Rectal smooth muscle tissue (tissue), 1 donor: Measurements from ENCODE around the gene TUBA8.
A peak's percentile ranks its signal among the peaks of the same experiment; 100 is the strongest.
"Not testable (repeated sequence)": the region's sequence is repeated elsewhere in the genome, so short reads cannot be mapped to it uniquely, and the experiment has no call there.

Experiments used
- H3K27ac ChIP-seq: one replicate; pipeline ENCODE4 v1.7.0; 2013; ENCODE audit warnings: low read depth, low read length, inconsistent platforms
- H3K27me3 ChIP-seq: one replicate; pipeline ENCODE4 v1.7.0; 2013; ENCODE audit warnings: low read length; ENCODE audit not compliant: control insufficient read depth, insufficient read depth
- H3K36me3 ChIP-seq: one replicate; pipeline ENCODE4 v1.7.0; 2013; ENCODE audit warnings: low read length; ENCODE audit not compliant: control insufficient read depth, insufficient read depth
- H3K4me1 ChIP-seq: one replicate; pipeline ENCODE4 v1.7.0; 2013; ENCODE audit warnings: low read length; ENCODE audit not compliant: control insufficient read depth, insufficient read depth
- H3K4me3 ChIP-seq: one replicate; pipeline ENCODE4 v1.7.0; 2013; ENCODE audit warnings: low read length
- H3K9ac ChIP-seq: one replicate; pipeline ENCODE4 v1.7.0; 2013; ENCODE audit warnings: low read length

Gene TUBA8

DNA sequence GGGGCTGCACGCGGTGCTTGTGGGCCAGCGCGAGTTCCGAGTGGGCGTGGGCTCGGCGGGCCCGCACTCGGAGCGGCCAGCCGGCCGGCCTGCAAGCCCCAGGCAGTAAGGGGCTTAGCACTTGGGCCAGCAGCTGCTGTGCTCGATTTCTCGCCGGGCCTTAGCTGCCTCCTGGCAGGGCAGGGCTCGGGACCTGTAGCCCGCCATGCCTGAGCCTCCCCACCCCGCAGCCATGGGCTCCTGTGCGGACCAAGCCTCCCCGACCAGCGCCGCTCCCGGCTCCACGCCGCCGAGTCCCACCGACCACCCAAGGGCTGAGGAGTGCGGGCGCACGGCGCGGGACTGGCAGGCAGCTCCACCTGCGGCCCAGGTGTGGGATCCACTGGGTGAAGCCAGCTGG is 44.9 kb downstream of the TUBA8 start:
- H3K27me3 ChIP-seq, H3K4me3 ChIP-seq, H3K36me3 ChIP-seq, H3K9ac ChIP-seq, H3K27ac ChIP-seq, H3K4me1 ChIP-seq: not testable (repeated sequence)

DNA sequence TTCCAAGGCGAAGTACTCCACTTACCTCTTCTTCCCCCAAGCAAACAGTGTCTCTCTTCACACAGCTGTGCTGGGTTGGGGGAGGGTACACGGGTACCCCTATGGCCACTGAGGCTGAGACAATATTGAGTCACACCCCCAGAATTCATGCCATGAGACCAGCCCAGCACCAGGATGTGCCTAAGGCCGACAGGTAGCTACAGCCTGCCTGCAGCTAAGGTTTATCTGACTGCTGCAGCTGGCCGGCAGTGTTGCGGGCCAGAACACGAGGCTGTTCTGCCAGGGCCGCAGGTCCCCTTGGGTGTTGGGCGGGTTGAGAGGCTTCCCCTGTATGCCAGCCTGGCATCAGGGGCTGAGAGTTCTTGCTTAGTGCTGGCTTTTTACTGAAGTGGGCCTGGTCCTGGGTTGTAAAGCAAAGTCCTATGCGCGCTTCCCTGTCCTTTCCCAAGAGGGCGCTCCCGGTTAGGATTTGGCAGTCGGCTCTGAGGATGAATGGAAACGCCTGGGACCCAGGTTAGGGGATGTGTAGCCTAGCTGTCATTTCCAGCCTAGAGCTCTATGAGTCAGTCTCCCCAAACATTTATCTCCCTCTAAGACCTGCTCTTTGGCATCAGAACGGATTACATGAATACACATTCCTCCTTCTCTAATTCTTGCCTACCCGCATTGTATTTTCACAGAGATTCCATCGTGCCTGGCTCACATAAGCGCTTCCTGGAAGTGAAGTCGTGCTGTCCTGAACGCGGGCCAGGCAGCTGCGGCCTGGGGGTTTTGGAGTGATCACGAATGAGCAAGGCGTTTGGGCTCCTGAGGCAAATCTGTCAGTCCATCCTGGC is 46.5 kb downstream of the TUBA8 start:
- Histone ChIP-seq H3K4me1 (no peaks in the 10 kb centered on the region), H3K27ac (peak overlapping the region; percentile 2), H3K36me3 (peaks cover 3% of the 10 kb centered on the region), H3K9ac (no peak overlapping the region), H3K4me3 (no peak overlapping the region), H3K27me3 (no peaks in the 10 kb centered on the region)

DNA sequence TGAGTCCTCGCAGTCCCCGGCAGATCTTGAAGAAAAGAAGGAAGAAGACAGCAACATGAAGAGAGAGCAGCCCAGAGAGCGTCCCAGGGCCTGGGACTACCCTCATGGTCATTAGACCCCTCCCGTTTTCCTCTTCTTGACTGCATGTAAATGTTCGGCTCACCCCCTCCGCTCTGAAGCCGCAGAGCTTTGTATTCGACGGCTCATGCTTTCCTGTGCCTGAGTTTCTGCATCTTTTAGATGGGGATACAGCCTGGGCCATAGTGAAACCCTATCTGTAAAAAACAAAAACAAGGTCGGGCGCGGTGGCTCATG is 47.1 kb downstream of the TUBA8 start:
- no peaks in the 10 kb centered on the region for H3K4me1 ChIP-seq
- H3K27me3 ChIP-seq, result no peaks in the 10 kb centered on the region
- no peak overlapping the region for H3K4me3 ChIP-seq
- H3K9ac ChIP-seq, result no peak overlapping the region
- H3K27ac ChIP-seq, result peak overlapping the region; percentile 2
- H3K36me3 ChIP-seq, result peaks cover 3% of the 10 kb centered on the region

DNA sequence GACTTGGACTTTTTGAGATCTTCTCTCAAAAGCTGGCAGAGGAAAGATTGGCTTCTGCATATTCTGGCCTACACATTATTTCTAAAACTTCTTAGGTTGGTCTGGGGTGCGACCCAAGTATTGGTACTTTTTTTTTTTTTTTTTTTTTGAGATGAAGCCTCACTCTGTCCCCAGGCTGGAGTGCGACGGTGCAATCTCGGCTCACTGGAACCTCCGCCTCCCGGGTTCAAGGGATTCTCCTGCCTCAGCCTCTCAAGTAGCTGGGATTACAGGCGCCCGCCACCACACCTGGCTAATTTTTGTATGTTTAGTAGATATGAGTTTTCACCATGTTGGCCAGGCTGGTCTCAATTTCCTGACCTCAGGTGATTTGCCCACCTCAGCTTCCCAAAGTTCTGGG is 50.0 kb downstream of the TUBA8 start:
- not testable (repeated sequence) for H3K36me3 ChIP-seq, H3K27me3 ChIP-seq, H3K27ac ChIP-seq, H3K9ac ChIP-seq, H3K4me1 ChIP-seq, H3K4me3 ChIP-seq

DNA sequence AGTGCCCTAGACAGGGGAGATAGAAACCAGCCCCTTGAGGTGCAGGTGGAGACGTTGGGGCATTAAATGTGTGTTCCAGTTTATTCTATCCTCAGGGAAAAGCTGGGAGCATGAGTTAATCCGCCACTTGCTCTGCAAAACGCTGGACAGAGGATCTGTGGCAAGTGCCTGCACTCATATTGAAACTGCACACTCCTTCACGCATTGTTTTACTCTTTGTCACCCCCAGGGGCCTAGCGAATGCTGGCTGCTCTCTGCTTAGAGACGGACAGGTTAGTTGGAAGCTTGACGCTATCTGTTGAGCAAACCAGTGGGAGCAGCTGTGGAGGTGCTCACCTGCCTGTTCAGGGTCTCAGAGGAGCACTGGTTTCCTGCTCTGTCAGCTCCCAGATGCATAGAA is 53.2 kb downstream of the TUBA8 start:
- H3K4me1 ChIP-seq, H3K27me3 ChIP-seq, H3K27ac ChIP-seq, H3K9ac ChIP-seq, H3K4me3 ChIP-seq, H3K36me3 ChIP-seq: not testable (repeated sequence)

DNA sequence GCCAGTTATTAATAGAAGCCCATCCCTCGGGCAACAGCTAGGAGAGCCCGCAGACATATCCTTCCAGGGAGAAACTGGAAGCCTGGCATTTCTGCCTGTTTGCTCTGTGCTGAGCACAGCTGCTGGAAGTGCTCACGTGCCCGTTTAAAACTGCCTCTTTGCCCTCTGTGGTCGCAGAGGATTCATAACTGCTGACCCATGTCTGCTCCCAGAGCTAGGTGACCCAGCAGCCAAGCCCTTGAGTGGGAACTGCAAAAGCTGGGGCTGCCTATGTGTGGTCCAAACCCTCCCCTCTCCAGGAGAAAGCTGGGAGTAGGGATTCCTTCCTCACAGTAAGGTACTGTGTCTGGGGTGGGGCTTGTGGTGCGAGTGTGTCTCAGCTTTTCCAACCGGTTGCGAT is 54.0 kb downstream of the TUBA8 start:
- H3K27me3 ChIP-seq, H3K36me3 ChIP-seq, H3K4me1 ChIP-seq, H3K9ac ChIP-seq, H3K27ac ChIP-seq, H3K4me3 ChIP-seq: not testable (repeated sequence)

DNA sequence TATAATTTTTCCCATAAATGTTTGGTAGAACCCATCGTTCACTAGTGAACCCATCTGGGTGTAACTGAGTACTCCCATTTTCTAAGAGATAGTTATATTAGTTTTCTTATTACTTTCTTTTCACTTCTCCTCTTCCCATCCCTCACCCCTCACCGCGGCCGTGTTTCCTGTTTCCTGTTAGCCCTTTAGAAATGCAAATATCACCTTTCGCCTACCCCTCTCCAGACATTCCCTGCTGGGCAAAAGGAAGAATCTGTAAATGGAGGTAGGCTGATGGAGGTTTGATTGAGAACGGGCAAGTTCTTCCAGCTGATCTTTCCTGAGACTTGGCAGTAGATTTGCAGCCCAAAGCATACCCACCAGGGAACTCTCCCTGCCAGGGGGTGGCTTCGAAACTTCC is 54.7 kb downstream of the TUBA8 start:
- not testable (repeated sequence) for H3K9ac ChIP-seq, H3K27me3 ChIP-seq, H3K27ac ChIP-seq, H3K4me1 ChIP-seq, H3K4me3 ChIP-seq, H3K36me3 ChIP-seq

DNA sequence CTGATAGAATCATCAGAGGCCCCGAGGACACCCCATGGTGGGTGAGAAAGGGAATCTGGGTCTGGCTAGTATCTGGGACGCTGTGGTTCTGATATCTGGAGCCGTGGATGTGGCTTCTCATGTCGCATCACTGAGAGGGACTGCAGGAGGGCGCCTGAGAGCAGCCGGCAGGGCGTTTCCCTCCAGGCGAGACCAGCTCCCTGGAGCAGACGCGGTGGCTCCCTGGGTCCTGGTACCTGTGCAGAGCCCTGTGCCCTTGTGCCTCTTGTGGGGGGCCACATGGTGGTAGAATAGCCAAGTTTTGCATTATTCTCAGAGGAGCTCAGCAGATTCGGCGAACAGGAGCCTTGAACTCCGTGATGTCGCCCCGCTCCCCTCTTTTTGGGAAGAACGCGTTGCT is 59.7 kb downstream of the TUBA8 start:
- not testable (repeated sequence) for H3K9ac ChIP-seq, H3K36me3 ChIP-seq, H3K27me3 ChIP-seq, H3K4me1 ChIP-seq, H3K27ac ChIP-seq, H3K4me3 ChIP-seq

DNA sequence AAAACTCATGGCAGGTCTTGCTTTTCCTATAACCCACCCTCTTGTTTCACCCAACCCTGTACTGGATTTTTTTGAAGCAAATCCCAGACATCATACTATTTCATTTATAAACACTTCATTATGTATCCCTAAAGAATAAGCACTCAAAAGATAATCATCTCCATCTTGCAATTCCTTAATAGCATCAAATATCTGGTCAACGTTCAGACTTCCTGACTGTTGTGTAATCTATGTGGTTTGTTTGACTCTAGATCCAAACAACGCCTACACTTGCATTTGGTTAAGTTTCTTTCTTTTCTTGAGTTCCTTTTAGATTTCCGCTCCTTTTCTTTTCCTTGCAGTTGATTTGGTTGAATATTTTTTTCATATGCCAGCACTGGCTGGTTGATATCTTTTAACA is 61.6 kb downstream of the TUBA8 start:
- H3K27me3 ChIP-seq, H3K36me3 ChIP-seq: not testable (repeated sequence)

DNA sequence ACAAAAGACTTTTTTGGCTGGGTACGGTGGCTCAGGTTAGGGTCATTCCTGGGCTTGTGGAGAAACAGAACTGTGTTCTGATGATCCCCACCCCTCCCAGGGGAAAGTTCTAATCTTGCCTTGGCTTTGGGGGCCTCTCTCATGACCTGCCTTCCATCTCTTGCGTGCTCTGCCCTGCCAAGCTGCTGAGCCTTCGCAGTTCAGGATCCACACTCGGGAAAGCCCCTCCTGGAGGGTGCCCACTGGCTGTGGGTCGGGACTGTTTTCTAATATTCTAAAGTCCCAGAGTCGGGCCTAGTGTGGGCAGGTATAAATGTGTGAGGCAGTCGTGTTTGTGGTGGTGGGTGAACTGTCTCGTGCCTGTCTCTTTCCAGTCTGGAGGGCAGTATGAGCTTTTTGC is 62.2 kb downstream of the TUBA8 start:
- not testable (repeated sequence) for H3K27ac ChIP-seq, H3K4me1 ChIP-seq, H3K4me3 ChIP-seq, H3K9ac ChIP-seq, H3K27me3 ChIP-seq, H3K36me3 ChIP-seq

More for the DNA sequence above, 61.6 kb downstream of the TUBA8 start:
- H3K27ac ChIP-seq, H3K4me1 ChIP-seq, H3K4me3 ChIP-seq, H3K9ac ChIP-seq: not testable (repeated sequence)

DNA sequence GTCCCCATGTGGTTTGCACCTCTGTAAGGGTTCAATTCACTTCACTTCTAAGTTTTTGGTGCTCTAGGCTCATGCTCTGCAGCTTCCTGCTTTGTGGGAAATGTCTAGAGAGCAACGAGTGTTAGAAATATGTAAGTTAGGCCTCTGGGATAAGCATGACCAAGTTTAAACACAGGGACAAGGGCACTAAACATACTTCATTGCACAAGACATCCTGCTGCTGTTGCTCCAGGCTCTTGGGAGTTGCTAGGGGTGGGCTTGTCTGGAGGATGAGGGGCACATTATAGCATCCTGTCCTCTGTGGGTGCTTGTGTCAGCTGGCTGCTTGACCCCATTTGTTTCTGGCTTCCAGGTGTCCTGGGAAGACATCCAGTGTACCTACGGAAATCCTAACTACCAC is 62.8 kb downstream of the TUBA8 start:
- not testable (repeated sequence) for H3K9ac ChIP-seq, H3K4me3 ChIP-seq, H3K4me1 ChIP-seq, H3K36me3 ChIP-seq, H3K27me3 ChIP-seq, H3K27ac ChIP-seq
